Panc1 (cell line): ENCODE measurements around the gene CEMIP. TPM values are rescaled to one million over a fixed set of nuclear protein-coding genes. Genes with fewer than 3 reads are reported as not detected.

Experiments
- ATAC-seq: fragments of 200-7000 bp; cut with Tn5 transposase; 2 replicates; pipeline ENCODE4 v1.9.1; 2020; ENCODE audit warnings: mild to moderate bottlenecking, moderate library complexity
- BruUV-seq: library from RNA; stranded (reverse); fragments of 400-500 nt; replicated peaks from 2 replicates; lab custom pipeline; 2021; lab: Mats Ljungman, UMichigan
- CTCF ChIA-PET: fragments of 300-600 bp; sonication (Branson Sonifier 250); formaldehyde crosslinking; loops from one replicate; lab custom pipeline; 2022; ENCODE audit warnings: antibody characterized with exemption; lab: Charles Lee
- POLR2A ChIA-PET: fragments of 300-600 bp; sonication (Branson Sonifier 250); formaldehyde crosslinking; loops from one replicate; lab custom pipeline; 2022; ENCODE audit warnings: antibody characterized with exemption; lab: Charles Lee
- DNase-seq: peaks from one replicate; pipeline ENCODE4 v3.0.0-alpha.2; 2010; ENCODE audit warnings: low read depth, low spot score
- H3K27ac ChIP-seq: 2 replicates; pipeline ENCODE4 v1.5.1; 2011; ENCODE audit warnings: mild to moderate bottlenecking, low read length, inconsistent platforms
- H3K27me3 ChIP-seq: fragments of 200-500 bp; sonication (Bioruptor generic); 2 replicates; pipeline ENCODE4 v1.6.0; 2014; ENCODE audit warnings: low read length, inconsistent platforms; ENCODE audit not compliant: control insufficient read depth, insufficient read depth
- H3K36me3 ChIP-seq: fragments of 200-500 bp; sonication (Bioruptor generic); 2 replicates; pipeline ENCODE4 v1.5.1; 2014; ENCODE audit warnings: inconsistent platforms, mild to moderate bottlenecking, low read length, moderate library complexity; ENCODE audit not compliant: control insufficient read depth, insufficient read depth
- H3K4me1 ChIP-seq: 2 replicates; pipeline ENCODE4 v1.5.1; 2011; ENCODE audit warnings: inconsistent platforms, mild to moderate bottlenecking, low read length, moderate library complexity; ENCODE audit not compliant: control insufficient read depth, insufficient read depth
- H3K4me3 ChIP-seq, 2 experiments: 2 replicates each; pipeline ENCODE4 v1.5.1; 2011 to 2012; ENCODE audit warnings: low read depth in 2 of 2, low read length in 2 of 2, mild to moderate bottlenecking in 2 of 2, inconsistent platforms in 1 of 2, moderate library complexity in 1 of 2
- H3K9me3 ChIP-seq: fragments of 200-500 bp; sonication (Bioruptor generic); 2 replicates; pipeline ENCODE4 v1.5.1; 2014; ENCODE audit warnings: low read depth, mild to moderate bottlenecking, inconsistent platforms, low read length, moderate library complexity; ENCODE audit not compliant: control insufficient read depth, insufficient read depth
- POLR2AphosphoS5 ChIP-seq: IDR thresholded peaks from 2 replicates; pipeline ENCODE4 v1.6.1; 2012; ENCODE audit warnings: mild to moderate bottlenecking, low read depth, low read length, moderate library complexity
- SIN3A ChIP-seq: IDR thresholded peaks from 2 replicates; pipeline ENCODE4 v1.6.1; 2012; ENCODE audit warnings: low read depth, mild to moderate bottlenecking, low read length, moderate library complexity, borderline replicate concordance; ENCODE audit not compliant: insufficient read depth
- TCF7L2 ChIP-seq: IDR thresholded peaks from 2 replicates; pipeline ENCODE4 v1.6.1; 2011; ENCODE audit warnings: mild to moderate bottlenecking, low read depth, low read length, inconsistent platforms
- in situ Hi-C: cut with HindIII; loops from 2 replicates; pipeline ENCODE4 v1.10.0; 2016; ENCODE audit warnings: low sequenced_read_pairs, low pct_unique_long_range_greater_than_20kb
- intact Hi-C: fragments of 100-400 bp; cut with micrococcal nuclease; formaldehyde crosslinking; loops from one replicate; pipeline ENCODE4 v1.10.0; 2022; ENCODE audit not compliant: unreplicated experiment
- total RNA-seq: library from RNA; stranded (reverse); gene quantifications from one replicate; pipeline ENCODE4 v1.2.1, GENCODE V29; 2021; ENCODE audit not compliant: unreplicated experiment
- TF ChIP-seq, protein P1 (sequence below): fragments of 450-650 bp; IDR thresholded peaks from 2 replicates; pipeline ENCODE4 v1.5.1; 2017; ENCODE audit warnings: mild to moderate bottlenecking
- TF ChIP-seq, protein P2 (sequence below), 2 experiments: IDR thresholded peaks; 2 replicates each; pipeline ENCODE4 v1.6.1; 2011 to 2012; ENCODE audit warnings: low read depth in 2 of 2, control low read depth in 1 of 2, low read length in 1 of 2, mild to moderate bottlenecking in 1 of 2, moderate library complexity in 1 of 2; ENCODE audit not compliant: insufficient read depth in 1 of 2

Gene CEMIP
- total RNA-seq, 1 experiment from 2014 or later, result 0.46 TPM

GRCh38 chr15:80840182-80841130, 61.3 kb downstream of the CEMIP start:
- TF ChIP-seq, protein P1, sequence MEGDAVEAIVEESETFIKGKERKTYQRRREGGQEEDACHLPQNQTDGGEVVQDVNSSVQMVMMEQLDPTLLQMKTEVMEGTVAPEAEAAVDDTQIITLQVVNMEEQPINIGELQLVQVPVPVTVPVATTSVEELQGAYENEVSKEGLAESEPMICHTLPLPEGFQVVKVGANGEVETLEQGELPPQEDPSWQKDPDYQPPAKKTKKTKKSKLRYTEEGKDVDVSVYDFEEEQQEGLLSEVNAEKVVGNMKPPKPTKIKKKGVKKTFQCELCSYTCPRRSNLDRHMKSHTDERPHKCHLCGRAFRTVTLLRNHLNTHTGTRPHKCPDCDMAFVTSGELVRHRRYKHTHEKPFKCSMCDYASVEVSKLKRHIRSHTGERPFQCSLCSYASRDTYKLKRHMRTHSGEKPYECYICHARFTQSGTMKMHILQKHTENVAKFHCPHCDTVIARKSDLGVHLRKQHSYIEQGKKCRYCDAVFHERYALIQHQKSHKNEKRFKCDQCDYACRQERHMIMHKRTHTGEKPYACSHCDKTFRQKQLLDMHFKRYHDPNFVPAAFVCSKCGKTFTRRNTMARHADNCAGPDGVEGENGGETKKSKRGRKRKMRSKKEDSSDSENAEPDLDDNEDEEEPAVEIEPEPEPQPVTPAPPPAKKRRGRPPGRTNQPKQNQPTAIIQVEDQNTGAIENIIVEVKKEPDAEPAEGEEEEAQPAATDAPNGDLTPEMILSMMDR, result no peak
- TF ChIP-seq POLR2AphosphoS5, result no peak
- TF ChIP-seq SIN3A, result no peak
- TF ChIP-seq TCF7L2, result no peak
- TF ChIP-seq, protein P2, sequence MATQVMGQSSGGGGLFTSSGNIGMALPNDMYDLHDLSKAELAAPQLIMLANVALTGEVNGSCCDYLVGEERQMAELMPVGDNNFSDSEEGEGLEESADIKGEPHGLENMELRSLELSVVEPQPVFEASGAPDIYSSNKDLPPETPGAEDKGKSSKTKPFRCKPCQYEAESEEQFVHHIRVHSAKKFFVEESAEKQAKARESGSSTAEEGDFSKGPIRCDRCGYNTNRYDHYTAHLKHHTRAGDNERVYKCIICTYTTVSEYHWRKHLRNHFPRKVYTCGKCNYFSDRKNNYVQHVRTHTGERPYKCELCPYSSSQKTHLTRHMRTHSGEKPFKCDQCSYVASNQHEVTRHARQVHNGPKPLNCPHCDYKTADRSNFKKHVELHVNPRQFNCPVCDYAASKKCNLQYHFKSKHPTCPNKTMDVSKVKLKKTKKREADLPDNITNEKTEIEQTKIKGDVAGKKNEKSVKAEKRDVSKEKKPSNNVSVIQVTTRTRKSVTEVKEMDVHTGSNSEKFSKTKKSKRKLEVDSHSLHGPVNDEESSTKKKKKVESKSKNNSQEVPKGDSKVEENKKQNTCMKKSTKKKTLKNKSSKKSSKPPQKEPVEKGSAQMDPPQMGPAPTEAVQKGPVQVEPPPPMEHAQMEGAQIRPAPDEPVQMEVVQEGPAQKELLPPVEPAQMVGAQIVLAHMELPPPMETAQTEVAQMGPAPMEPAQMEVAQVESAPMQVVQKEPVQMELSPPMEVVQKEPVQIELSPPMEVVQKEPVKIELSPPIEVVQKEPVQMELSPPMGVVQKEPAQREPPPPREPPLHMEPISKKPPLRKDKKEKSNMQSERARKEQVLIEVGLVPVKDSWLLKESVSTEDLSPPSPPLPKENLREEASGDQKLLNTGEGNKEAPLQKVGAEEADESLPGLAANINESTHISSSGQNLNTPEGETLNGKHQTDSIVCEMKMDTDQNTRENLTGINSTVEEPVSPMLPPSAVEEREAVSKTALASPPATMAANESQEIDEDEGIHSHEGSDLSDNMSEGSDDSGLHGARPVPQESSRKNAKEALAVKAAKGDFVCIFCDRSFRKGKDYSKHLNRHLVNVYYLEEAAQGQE (IDR thresholded peaks at IDR 0.05; ENCODE audit: insufficient read depth in 1 of 2, low read depth in 2 of 2, low read length in 1 of 2), result no peak
- H3K27ac ChIP-seq, result no peak overlapping the region
- no peaks in the 10 kb centered on the region for H3K4me1 ChIP-seq
- H3K27me3 ChIP-seq, result no peaks in the 10 kb centered on the region
- no TSS peak for BruUV-seq
- H3K4me3 ChIP-seq, result no peak overlapping the region
- no peak for DNase-seq
- in situ Hi-C loops (no loop called here), intact Hi-C loops (no loop called here)
- POLR2A ChIA-PET, result no interaction called here
- CTCF ChIA-PET, result no interaction called here
- no peak for ATAC-seq
- H3K9me3 ChIP-seq, result no peaks in the 10 kb centered on the region
- H3K36me3 ChIP-seq, result no peaks in the 10 kb centered on the region

DNA sequence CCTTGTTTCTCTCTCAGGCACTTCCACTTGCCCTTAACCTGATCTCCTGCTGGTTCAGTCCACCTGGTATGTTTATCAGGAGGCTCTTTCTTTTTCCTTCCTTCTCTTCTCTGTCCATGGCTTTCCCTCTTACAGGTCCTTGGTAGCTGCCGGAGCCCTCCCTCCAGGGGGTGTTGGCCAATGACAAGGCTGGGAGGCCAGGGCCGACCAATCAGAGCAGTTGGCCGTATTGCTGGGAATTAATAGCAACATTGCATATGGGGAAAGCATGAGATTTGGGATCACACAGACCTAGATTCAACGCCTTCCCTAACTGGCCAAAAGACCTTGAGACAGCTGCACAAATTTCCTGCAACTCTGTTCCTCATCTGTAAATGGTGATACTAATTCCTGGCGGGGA, 62.4 kb downstream of the CEMIP start:
- H3K4me3 ChIP-seq, result no peak overlapping the region
- BruUV-seq, result no TSS peak
- intact Hi-C loops (no loop called here), in situ Hi-C loops (no loop called here)
- no peaks in the 10 kb centered on the region for H3K9me3 ChIP-seq
- POLR2A ChIA-PET, result no interaction called here
- H3K4me1 ChIP-seq, result no peaks in the 10 kb centered on the region
- DNase-seq (no peak), ATAC-seq (no peak)
- CTCF ChIA-PET, result no interaction called here
- no peaks in the 10 kb centered on the region for H3K27me3 ChIP-seq
- H3K27ac ChIP-seq, result no peak overlapping the region
- TF ChIP-seq POLR2AphosphoS5 (no peak), SIN3A (no peak), TCF7L2 (no peak)
- TF ChIP-seq, protein P2 (IDR thresholded peaks at IDR 0.05; ENCODE audit: insufficient read depth in 1 of 2, low read depth in 2 of 2, low read length in 1 of 2), result no peak
- TF ChIP-seq, protein P1, result no peak
- no peaks in the 10 kb centered on the region for H3K36me3 ChIP-seq
